GM23338 (cell line): ENCODE results near the gene SLK. TPM values are rescaled to one million over a fixed set of nuclear protein-coding genes. Genes with fewer than 3 reads are reported as not detected.
A peak's percentile ranks its signal among the peaks of the same experiment; 100 is the strongest.

Experiments used
- ATAC-seq: fragments of 200-7000 bp; cut with Tn5 transposase; 3 replicates; pipeline ENCODE4 v1.9.1; 2020
- DNase-seq: peaks from one replicate; pipeline ENCODE4 v3.0.0-alpha.2; 2015; ENCODE audit warnings: low spot score
- H2AFZ ChIP-seq: fragments of 200-600 bp; sonication (generic); 2 replicates; pipeline ENCODE4 v1.8.0; 2016; ENCODE audit warnings: antibody characterized with exemption, mild to moderate bottlenecking, moderate library complexity
- H3F3A ChIP-seq: fragments of 200-600 bp; sonication (generic); replicated peaks from 2 replicates; pipeline ENCODE4 v1.8.0; 2017; ENCODE audit warnings: antibody characterized with exemption, mixed run types, low read depth
- H3K27ac ChIP-seq: fragments of 200-600 bp; sonication (generic); 2 replicates; pipeline ENCODE4 v1.6.1; 2016; ENCODE audit warnings: low read depth
- H3K27me3 ChIP-seq: fragments of 200-600 bp; sonication (generic); 2 replicates; pipeline ENCODE4 v1.8.0; 2016; ENCODE audit warnings: mild to moderate bottlenecking, mixed run types, moderate library complexity; ENCODE audit not compliant: insufficient read depth
- H3K36me3 ChIP-seq: fragments of 200-600 bp; sonication (generic); 2 replicates; pipeline ENCODE4 v1.8.0; 2016; ENCODE audit warnings: mild to moderate bottlenecking; ENCODE audit not compliant: insufficient read depth
- H3K4me1 ChIP-seq: fragments of 200-600 bp; sonication (generic); 2 replicates; pipeline ENCODE4 v1.8.0; 2016; ENCODE audit warnings: mild to moderate bottlenecking, moderate library complexity; ENCODE audit not compliant: insufficient read depth
- H3K4me2 ChIP-seq: fragments of 200-600 bp; sonication (generic); 2 replicates; pipeline ENCODE4 v1.7.1; 2017; ENCODE audit warnings: mixed run types
- H3K4me3 ChIP-seq: fragments of 200-600 bp; sonication (generic); 2 replicates; pipeline ENCODE4 v1.6.1; 2016; ENCODE audit warnings: mixed run types
- H3K79me2 ChIP-seq: fragments of 200-600 bp; sonication (generic); replicated peaks from 2 replicates; pipeline ENCODE4 v1.8.0; 2017; ENCODE audit warnings: mild to moderate bottlenecking; ENCODE audit not compliant: insufficient read depth
- H3K9me2 ChIP-seq: fragments of 200-600 bp; sonication (generic); 2 replicates; pipeline ENCODE4 v1.8.0; 2017; ENCODE audit not compliant: insufficient read depth
- H4K20me1 ChIP-seq: fragments of 200-600 bp; sonication (generic); replicated peaks from 2 replicates; pipeline ENCODE4 v1.8.0; 2017; ENCODE audit warnings: mild to moderate bottlenecking; ENCODE audit not compliant: insufficient read depth
- H3K27ac Mint-ChIP-seq: 2 replicates; pipeline ENCODE4 v1.8.0; 2020; ENCODE audit warnings: inconsistent platforms, mild to moderate bottlenecking, moderate library complexity, mixed read lengths
- H3K27me3 Mint-ChIP-seq: 3 replicates; pipeline ENCODE4 v1.8.0; 2022; ENCODE audit warnings: low read depth, mild to moderate bottlenecking, moderate library complexity, mixed read lengths, inconsistent platforms; ENCODE audit not compliant: insufficient read depth, poor library complexity
- H3K36me3 Mint-ChIP-seq: 3 replicates; pipeline ENCODE4 v1.8.0; 2021; ENCODE audit warnings: low read depth, mild to moderate bottlenecking, inconsistent platforms, moderate library complexity, mixed read lengths
- H3K4me1 Mint-ChIP-seq: 3 replicates; pipeline ENCODE4 v1.8.0; 2020; ENCODE audit warnings: mild to moderate bottlenecking, inconsistent platforms, mixed read lengths
- H3K4me3 Mint-ChIP-seq: 3 replicates; pipeline ENCODE4 v1.8.0; 2021; ENCODE audit warnings: moderate library complexity, mild to moderate bottlenecking, inconsistent platforms, mixed read lengths
- H3K9me3 Mint-ChIP-seq: 3 replicates; pipeline ENCODE4 v1.8.0; 2020; ENCODE audit warnings: moderate library complexity, mild to moderate bottlenecking, inconsistent platforms, mixed read lengths
- CREB1 ChIP-seq: fragments of 250-450 bp; sonication (Bioruptor Pico); IDR thresholded peaks from 2 replicates; pipeline ENCODE4 v1.5.0; 2020; ENCODE audit warnings: low read depth, mild to moderate bottlenecking, moderate library complexity
- CTCF ChIP-seq, 2 experiments: fragments of 200-600 bp in 1 of 2; sonication (generic) in 1 of 2; conservative IDR thresholded peaks; 2 replicates each; pipeline versions ENCODE4 v1.5.1 to v1.6.1; 2016 to 2017; ENCODE audit warnings: antibody characterized with exemption in 2 of 2, low read depth in 2 of 2, mild to moderate bottlenecking in 2 of 2, moderate library complexity in 1 of 2
- JUNB ChIP-seq: IDR thresholded peaks from one replicate; pipeline ENCODE4 v1.6.1; 2016; ENCODE audit warnings: antibody characterized with exemption; ENCODE audit not compliant: unreplicated experiment
- REST ChIP-seq: IDR thresholded peaks from one replicate; pipeline ENCODE4 v1.6.1; 2018; ENCODE audit warnings: antibody characterized with exemption; ENCODE audit not compliant: unreplicated experiment
- STAT1 ChIP-seq: IDR thresholded peaks from one replicate; pipeline ENCODE4 v1.6.1; 2016; ENCODE audit warnings: antibody characterized with exemption; ENCODE audit not compliant: unreplicated experiment
- polyA plus RNA-seq: library from polyadenylated mRNA; unstranded; fragments of >200 nt; fragmentation: Nextera tagmentation; extraction: Ambion mirVana; gene quantifications from 2 replicates; pipeline ENCODE4 v1.2.1, GENCODE V29; 2016
- total RNA-seq: library from RNA; depleted of rRNA; stranded (reverse); fragments of >200 nt; shearing (Covaris generic); gene quantifications from 2 replicates; pipeline ENCODE4 v1.2.3, GENCODE V29; 2014

Gene SLK
- total and polyA plus RNA-seq, 2 experiments from 2014 or later: 8.4 to 21.5 TPM

- DNase-seq: peak; percentile 84
- peak; percentile 94 for ATAC-seq
Measured at GRCh38 chr10:103982639-103983038, 15.7 kb downstream of the SLK start.

GRCh38 chr10:103983367-103983911 lies 16.5 kb downstream of the SLK start:
- Histone ChIP-seq H2AFZ (no peak overlapping the region), H3K4me1 (peaks cover 10% of the 10 kb centered on the region), H3K4me3 (no peak overlapping the region), H4K20me1 (0 out of 2 replicates have a peak, but pooled peaks cover 4% of the 10 kb centered on the region), H3K4me2 (no peak overlapping the region), H3K9me2 (no peaks in the 10 kb centered on the region), H3K27me3 (no peaks in the 10 kb centered on the region), H3F3A (no peaks in the 10 kb centered on the region), H3K27ac (peak overlapping the region; percentile 33; the same call in 1 of the 2 replicates), H3K79me2 (peaks cover 20% of the 10 kb centered on the region; the same call in 1 of the 2 replicates), H3K36me3 (no peaks in the 10 kb centered on the region)
- Mint-ChIP-seq H3K27me3 (no peaks in the 10 kb centered on the region), H3K9me3 (no peaks in the 10 kb centered on the region), H3K36me3 (no peaks in the 10 kb centered on the region), H3K4me1 (peaks cover 13% of the 10 kb centered on the region), H3K27ac (no peak overlapping the region; the same call in 1 of the 2 replicates), H3K4me3 (no peak overlapping the region; the same call in 2 of the 3 replicates)
- ATAC-seq (no peak), DNase-seq (peak; percentile 7)
- TF ChIP-seq JUNB (no peak), REST (no peak), CTCF (conservative IDR thresholded peaks at IDR 0.05; ENCODE audit: low read depth in 2 of 2) (no peak), CREB1 (CRISPR knock-in tag) (no peak)

More at GRCh38 chr10:103982639-103983038, 15.7 kb downstream of the SLK start:
- Histone ChIP-seq H4K20me1 (0 out of 2 replicates have a peak, but pooled peaks cover 4% of the 10 kb centered on the region), H3K4me3 (no peak overlapping the region), H3K36me3 (no peaks in the 10 kb centered on the region), H2AFZ (no peak overlapping the region), H3K27me3 (no peaks in the 10 kb centered on the region), H3K79me2 (peaks cover 26% of the 10 kb centered on the region; the same call in 1 of the 2 replicates), H3K4me2 (no peak overlapping the region), H3K9me2 (no peaks in the 10 kb centered on the region), H3F3A (no peaks in the 10 kb centered on the region), H3K27ac (no peak overlapping the region), H3K4me1 (peaks cover 10% of the 10 kb centered on the region)
- Mint-ChIP-seq H3K27me3 (no peaks in the 10 kb centered on the region), H3K27ac (no peak overlapping the region), H3K36me3 (no peaks in the 10 kb centered on the region), H3K4me1 (peaks cover 13% of the 10 kb centered on the region), H3K4me3 (no peak overlapping the region), H3K9me3 (no peaks in the 10 kb centered on the region)
- TF ChIP-seq CTCF (conservative IDR thresholded peaks at IDR 0.05; ENCODE audit: low read depth in 2 of 2): peak; percentile 69 to 88
- no peak for TF ChIP-seq STAT1
